HCT116 (cell line): Measurements from ENCODE around the gene VPS45. TPM values are rescaled to one million over a fixed set of nuclear protein-coding genes. Genes with fewer than 3 reads are reported as not detected.
"Not testable (repeated sequence)": the region's sequence is repeated elsewhere in the genome, so short reads cannot be mapped to it uniquely, and the experiment has no call there.

Experiments used
- ATAC-seq: fragments of 200-7000 bp; cut with Tn5 transposase; 2 replicates; pipeline ENCODE4 v1.9.1; 2020; ENCODE audit warnings: mild to moderate bottlenecking, moderate library complexity
- BruUV-seq: library from RNA; stranded (reverse); fragments of 400-500 nt; replicated peaks from 2 replicates; lab custom pipeline; 2021; lab: Mats Ljungman, UMichigan
- CTCF ChIA-PET: fragments of 300-600 bp; sonication (Branson Sonifier 250); formaldehyde crosslinking; loops from one replicate; lab custom pipeline; 2021; ENCODE audit warnings: antibody characterized with exemption; lab: Charles Lee
- POLR2A ChIA-PET: fragments of 300-600, 350-600 bp; sonication (Branson Sonifier 250); formaldehyde crosslinking; loops from one replicate; lab custom pipeline; 2021; ENCODE audit warnings: antibody characterized with exemption; lab: Charles Lee
- RAD21 ChIA-PET, 2 experiments: fragments of 300-600 bp; sonication (Branson Sonifier 250); formaldehyde crosslinking; loops; one replicate each; lab custom pipeline; 2023; ENCODE audit warnings: low total read pairs in 2 of 2; ENCODE audit not compliant: uncharacterized antibody in 2 of 2, unreplicated experiment in 2 of 2, low non-redundant PET in 1 of 2; lab: Charles Lee
- DNase-seq: peaks from one replicate; pipeline ENCODE4 v3.0.0-alpha.2; 2010; ENCODE audit warnings: low read depth, low spot score
- H2AFZ ChIP-seq: fragments of 200-600 bp; shearing (Covaris generic), sonication (generic); 2 replicates; pipeline ENCODE4 v1.6.1; 2017; ENCODE audit warnings: low read depth, mixed run types, mixed read lengths, antibody characterized with exemption, low read length; ENCODE audit not compliant: poor library complexity, severe bottlenecking
- H3K27ac ChIP-seq: 2 replicates; pipeline ENCODE4 v1.5.1; 2012; ENCODE audit warnings: low read depth, low read length
- H3K27me3 ChIP-seq: fragments of 200-600 bp; sonication (generic); 2 replicates; pipeline ENCODE4 v1.6.1; 2016; ENCODE audit warnings: mixed run types, low read length, mixed read lengths; ENCODE audit not compliant: insufficient read depth
- H3K36me3 ChIP-seq, 2 experiments: fragments of 200-500 bp in 1 of 2; fragments of 200-600 bp in 1 of 2; sonication (Bioruptor generic) in 1 of 2; sonication (generic) in 1 of 2; 2 replicates each; pipeline versions ENCODE4 v1.5.1 to v1.6.1; 2014 to 2016; ENCODE audit warnings: low read length in 2 of 2, inconsistent platforms in 1 of 2, mixed read lengths in 1 of 2, mixed run types in 1 of 2; ENCODE audit not compliant: insufficient read depth in 2 of 2, control insufficient read depth in 1 of 2
- H3K4me1 ChIP-seq, 2 experiments: fragments of 200-600 bp in 1 of 2; sonication (generic) in 1 of 2; 2 replicates each; pipeline versions ENCODE4 v1.5.1 to v1.6.1; 2012 to 2017; ENCODE audit warnings: low read length in 2 of 2, inconsistent platforms in 1 of 2, mild to moderate bottlenecking in 1 of 2, mixed read lengths in 1 of 2, mixed run types in 1 of 2, moderate library complexity in 1 of 2; ENCODE audit not compliant: insufficient read depth in 2 of 2, control insufficient read depth in 1 of 2
- H3K4me2 ChIP-seq: fragments of 200-600 bp; sonication (generic); 2 replicates; pipeline ENCODE4 v1.6.1; 2017; ENCODE audit warnings: mixed run types, low read length, mixed read lengths
- H3K4me3 ChIP-seq, 2 experiments: fragments of 200-600 bp in 1 of 2; sonication (generic) in 1 of 2; replicated peaks in 1 of 2; 2 replicates each; pipeline ENCODE4 v1.5.1; 2011 to 2016; ENCODE audit warnings: low read length in 2 of 2, control low read depth in 1 of 2, low read depth in 1 of 2, mild to moderate bottlenecking in 1 of 2, mixed read lengths in 1 of 2, mixed run types in 1 of 2
- H3K79me2 ChIP-seq: fragments of 200-600 bp; sonication (generic); 2 replicates; pipeline ENCODE4 v1.6.1; 2017; ENCODE audit warnings: mild to moderate bottlenecking, mixed run types, low read length, moderate library complexity, mixed read lengths; ENCODE audit not compliant: insufficient read depth
- H3K9ac ChIP-seq: fragments of 200-600 bp; sonication (generic); 2 replicates; pipeline ENCODE4 v1.6.1; 2016; ENCODE audit warnings: low read length, mixed read lengths
- H3K9me2 ChIP-seq: fragments of 200-600 bp; sonication (generic), shearing (Covaris generic); 2 replicates; pipeline ENCODE4 v1.6.1; 2017; ENCODE audit warnings: mixed run types, mild to moderate bottlenecking, moderate library complexity; ENCODE audit not compliant: insufficient read depth
- H3K9me3 ChIP-seq, 2 experiments: fragments of 200-500 bp in 1 of 2; fragments of 200-600 bp in 1 of 2; sonication (Bioruptor generic) in 1 of 2; sonication (generic) in 1 of 2; 2 replicates each; pipeline ENCODE4 v1.6.1; 2014 to 2017; ENCODE audit warnings: low read length in 2 of 2, mixed read lengths in 2 of 2, inconsistent platforms in 1 of 2, low read depth in 1 of 2, mild to moderate bottlenecking in 1 of 2, mixed run types in 1 of 2, moderate library complexity in 1 of 2; ENCODE audit not compliant: control insufficient read depth in 1 of 2, insufficient read depth in 1 of 2
- H4K20me1 ChIP-seq: fragments of 200-600 bp; sonication (generic), shearing (Covaris generic); 2 replicates; pipeline ENCODE4 v1.6.1; 2017; ENCODE audit warnings: mixed run types, mild to moderate bottlenecking, moderate library complexity; ENCODE audit not compliant: insufficient read depth
- CEBPB ChIP-seq: IDR thresholded peaks from 2 replicates; pipeline ENCODE4 v1.6.1; 2012; ENCODE audit warnings: low read depth
- ELF1 ChIP-seq: IDR thresholded peaks from 2 replicates; pipeline ENCODE4 v1.6.1; 2012; ENCODE audit warnings: low read depth, borderline replicate concordance
- EZH2 ChIP-seq: fragments of 200-600 bp; sonication (generic); IDR thresholded peaks from 2 replicates; pipeline ENCODE4 v1.6.1; 2017; ENCODE audit warnings: antibody characterized with exemption, mixed run types
- JUND ChIP-seq: IDR thresholded peaks from 2 replicates; pipeline ENCODE4 v1.6.1; 2012
- MAX ChIP-seq: IDR thresholded peaks from 2 replicates; pipeline ENCODE4 v1.6.1; 2012
- SRF ChIP-seq: IDR thresholded peaks from 2 replicates; pipeline ENCODE4 v1.6.1; 2012; ENCODE audit warnings: low read depth
- ZBTB33 ChIP-seq: IDR thresholded peaks from 2 replicates; pipeline ENCODE4 v1.6.1; 2011; ENCODE audit warnings: mild to moderate bottlenecking, low read length, moderate library complexity; ENCODE audit not compliant: insufficient replicate concordance; ENCODE audit errors: extremely low read depth
- intact Hi-C: fragments of 100-400 bp; cut with micrococcal nuclease; formaldehyde crosslinking; loops from 2 replicates; pipeline ENCODE4 v1.10.0; 2022
- total RNA-seq: library from RNA; stranded (reverse); gene quantifications from one replicate; pipeline ENCODE4 v1.2.1, GENCODE V29; 2021; ENCODE audit not compliant: unreplicated experiment
- TF ChIP-seq, protein P1 (sequence below): IDR thresholded peaks from 2 replicates; pipeline ENCODE4 v1.6.1; 2012; ENCODE audit warnings: low read depth

VPS45 gene
- total RNA-seq, 1 experiment from 2014 or later = 28.1 TPM

- TF ChIP-seq, protein P1, sequence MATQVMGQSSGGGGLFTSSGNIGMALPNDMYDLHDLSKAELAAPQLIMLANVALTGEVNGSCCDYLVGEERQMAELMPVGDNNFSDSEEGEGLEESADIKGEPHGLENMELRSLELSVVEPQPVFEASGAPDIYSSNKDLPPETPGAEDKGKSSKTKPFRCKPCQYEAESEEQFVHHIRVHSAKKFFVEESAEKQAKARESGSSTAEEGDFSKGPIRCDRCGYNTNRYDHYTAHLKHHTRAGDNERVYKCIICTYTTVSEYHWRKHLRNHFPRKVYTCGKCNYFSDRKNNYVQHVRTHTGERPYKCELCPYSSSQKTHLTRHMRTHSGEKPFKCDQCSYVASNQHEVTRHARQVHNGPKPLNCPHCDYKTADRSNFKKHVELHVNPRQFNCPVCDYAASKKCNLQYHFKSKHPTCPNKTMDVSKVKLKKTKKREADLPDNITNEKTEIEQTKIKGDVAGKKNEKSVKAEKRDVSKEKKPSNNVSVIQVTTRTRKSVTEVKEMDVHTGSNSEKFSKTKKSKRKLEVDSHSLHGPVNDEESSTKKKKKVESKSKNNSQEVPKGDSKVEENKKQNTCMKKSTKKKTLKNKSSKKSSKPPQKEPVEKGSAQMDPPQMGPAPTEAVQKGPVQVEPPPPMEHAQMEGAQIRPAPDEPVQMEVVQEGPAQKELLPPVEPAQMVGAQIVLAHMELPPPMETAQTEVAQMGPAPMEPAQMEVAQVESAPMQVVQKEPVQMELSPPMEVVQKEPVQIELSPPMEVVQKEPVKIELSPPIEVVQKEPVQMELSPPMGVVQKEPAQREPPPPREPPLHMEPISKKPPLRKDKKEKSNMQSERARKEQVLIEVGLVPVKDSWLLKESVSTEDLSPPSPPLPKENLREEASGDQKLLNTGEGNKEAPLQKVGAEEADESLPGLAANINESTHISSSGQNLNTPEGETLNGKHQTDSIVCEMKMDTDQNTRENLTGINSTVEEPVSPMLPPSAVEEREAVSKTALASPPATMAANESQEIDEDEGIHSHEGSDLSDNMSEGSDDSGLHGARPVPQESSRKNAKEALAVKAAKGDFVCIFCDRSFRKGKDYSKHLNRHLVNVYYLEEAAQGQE = no peak
- TF ChIP-seq EZH2 (no peak), ELF1 (no peak)
These were observed 16.5 kb upstream of the VPS45 start (continued) for GRCh38 chr1:150051089-150051373.

GRCh38 chr1:150051905-150052412 lies 15.6 kb upstream of the VPS45 start:
- CTCF ChIA-PET = not testable (repeated sequence)

GRCh38 chr1:150053926-150054325 lies 13.7 kb upstream of the VPS45 start:
- Histone ChIP-seq H3K27ac (no peak overlapping the region), H3K4me1 (peaks cover 0 to 16% of the 10 kb centered on the region in 2 experiments; a peak in 2 of 4 replicates), H3K4me3 (no peak overlapping the region), H2AFZ (no peak overlapping the region), H3K9me3 (no peaks in the 10 kb centered on the region), H3K36me3 (no peaks in the 10 kb centered on the region), H3K9ac (no peak overlapping the region), H3K4me2 (peak overlapping the region; percentile 7; the same call in 1 of the 2 replicates), H3K9me2 (no peaks in the 10 kb centered on the region), H3K79me2 (no peaks in the 10 kb centered on the region), H4K20me1 (no peaks in the 10 kb centered on the region), H3K27me3 (no peaks in the 10 kb centered on the region)
- POLR2A ChIA-PET = no interaction called here
- BruUV-seq = no TSS peak
- CTCF ChIA-PET = no interaction called here
- DNase-seq (no peak), ATAC-seq (no peak)
- RAD21 ChIA-PET = no interaction called here
- intact Hi-C loops = no loop called here
- TF ChIP-seq ZBTB33 = no peak
- no peak for TF ChIP-seq EZH2
- TF ChIP-seq SRF = no peak
- no peak for TF ChIP-seq JUND
- no peak for TF ChIP-seq MAX
- TF ChIP-seq CEBPB = no peak

More at GRCh38 chr1:150051905-150052412, 15.6 kb upstream of the VPS45 start:
- BruUV-seq, DNase-seq, H3K4me2 ChIP-seq, H3K9me2 ChIP-seq, H3K9me3 ChIP-seq, H3K4me3 ChIP-seq, H3K36me3 ChIP-seq, H4K20me1 ChIP-seq, H2AFZ ChIP-seq, intact Hi-C loops, H3K27me3 ChIP-seq, H3K79me2 ChIP-seq, H3K27ac ChIP-seq, H3K9ac ChIP-seq, ATAC-seq, RAD21 ChIA-PET: not testable (repeated sequence)
- peaks cover 0 to 16% of the 10 kb centered on the region in 2 experiments; a peak in 2 of 4 replicates for H3K4me1 ChIP-seq
- POLR2A ChIA-PET = interaction anchor here (2.5 kb wide), 1 partner anchor 164 kb away, joined by 14 read pairs; a partner anchor contains a TSS
